Upper lobe of left lung (tissue), 4 donors: ENCODE data around the gene AHCYL2.

Experiments
- POLR2A ChIP-seq, 4 donors: fragments of 450-650 bp; IDR thresholded peaks; one replicate each; pipeline ENCODE4 v1.5.1; 2016 to 2017; ENCODE audit warnings: antibody characterized with exemption in 4 of 4, mild to moderate bottlenecking in 2 of 4
- TF ChIP-seq, protein P1 (sequence below), 6 experiments: fragments of 450-650 bp in 4 of 6; fragments of 200-600 bp in 2 of 6; sonication (generic) in 2 of 6; IDR thresholded peaks; one replicate each; pipeline ENCODE4 v1.5.1; 2016 to 2019; ENCODE audit warnings: antibody characterized with exemption in 6 of 6

- TF ChIP-seq, protein P1, sequence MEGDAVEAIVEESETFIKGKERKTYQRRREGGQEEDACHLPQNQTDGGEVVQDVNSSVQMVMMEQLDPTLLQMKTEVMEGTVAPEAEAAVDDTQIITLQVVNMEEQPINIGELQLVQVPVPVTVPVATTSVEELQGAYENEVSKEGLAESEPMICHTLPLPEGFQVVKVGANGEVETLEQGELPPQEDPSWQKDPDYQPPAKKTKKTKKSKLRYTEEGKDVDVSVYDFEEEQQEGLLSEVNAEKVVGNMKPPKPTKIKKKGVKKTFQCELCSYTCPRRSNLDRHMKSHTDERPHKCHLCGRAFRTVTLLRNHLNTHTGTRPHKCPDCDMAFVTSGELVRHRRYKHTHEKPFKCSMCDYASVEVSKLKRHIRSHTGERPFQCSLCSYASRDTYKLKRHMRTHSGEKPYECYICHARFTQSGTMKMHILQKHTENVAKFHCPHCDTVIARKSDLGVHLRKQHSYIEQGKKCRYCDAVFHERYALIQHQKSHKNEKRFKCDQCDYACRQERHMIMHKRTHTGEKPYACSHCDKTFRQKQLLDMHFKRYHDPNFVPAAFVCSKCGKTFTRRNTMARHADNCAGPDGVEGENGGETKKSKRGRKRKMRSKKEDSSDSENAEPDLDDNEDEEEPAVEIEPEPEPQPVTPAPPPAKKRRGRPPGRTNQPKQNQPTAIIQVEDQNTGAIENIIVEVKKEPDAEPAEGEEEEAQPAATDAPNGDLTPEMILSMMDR (IDR thresholded peaks at IDR 0.05) = no peak
- TF ChIP-seq POLR2A (IDR thresholded peaks at IDR 0.05) = no peak
Measured at GRCh38 chr7:129417073-129417472, 192.2 kb downstream of the AHCYL2 start.
